Epithelial cell of alveolus of lung (primary cell): ENCODE measurements around the gene UNC50. TPM values are rescaled to one million over a fixed set of nuclear protein-coding genes. Genes with fewer than 3 reads are reported as not detected.

Experiments
- total RNA-seq: library from RNA; depleted of rRNA; stranded (reverse); fragments of >200 nt; gene quantifications from 2 replicates; pipeline ENCODE4 v1.2.1, GENCODE V29; 2015

Gene UNC50, protein sequence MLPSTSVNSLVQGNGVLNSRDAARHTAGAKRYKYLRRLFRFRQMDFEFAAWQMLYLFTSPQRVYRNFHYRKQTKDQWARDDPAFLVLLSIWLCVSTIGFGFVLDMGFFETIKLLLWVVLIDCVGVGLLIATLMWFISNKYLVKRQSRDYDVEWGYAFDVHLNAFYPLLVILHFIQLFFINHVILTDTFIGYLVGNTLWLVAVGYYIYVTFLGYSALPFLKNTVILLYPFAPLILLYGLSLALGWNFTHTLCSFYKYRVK
- 32.7 and 48.2 TPM in 2 replicates for total RNA-seq

GRCh38 chr2:98608116-98608961 lies at the start of gene UNC50, which contains the start of gene COA5:
Gene UNC50, plus strand, starts transcription at chr2:98608589. Its CDS starts 1,171 bp downstream, at chr2:98609760.
Gene COA5, minus strand, starts transcription at chr2:98608512. Its CDS starts 107 bp downstream, at chr2:98608405.

Other genes with a start within 250 kb of the UNC50 start
- 18.4 and 21.2 TPM in 2 replicates for gene INPP4A, start 163.7 kb upstream of the UNC50 start, total RNA-seq
- gene COA5, start 77 bp upstream of the UNC50 start, total RNA-seq = 11.1 and 45.9 TPM in 2 replicates
- gene MGAT4A, start 122.5 kb downstream of the UNC50 start, total RNA-seq = 0.39 and 0.56 TPM in 2 replicates